A549 (cell line): Measurements from ENCODE around the gene PSAT1. TPM values are rescaled to one million over a fixed set of nuclear protein-coding genes. Genes with fewer than 3 reads are reported as not detected.

ENCODE experiments used
- ATAC-seq, 2 experiments: fragments of 200-7000 bp in 1 of 2; fragments of >200 bp in 1 of 2; cut with Nextera tagmentation in 1 of 2; cut with Tn5 transposase in 1 of 2; 3 replicates each; pipeline versions ENCODE4 v1.8.0 to v1.9.1; 2018 to 2020; ENCODE audit warnings: mild to moderate bottlenecking in 1 of 2, moderate library complexity in 1 of 2
- CTCF ChIA-PET: fragments of 300-600 bp; sonication (Branson Sonifier 250); formaldehyde crosslinking; extraction: SDS; loops from one replicate; lab custom pipeline; 2021; ENCODE audit warnings: antibody characterized with exemption, inconsistent platforms; lab: Yijun Ruan, JAX
- POLR2A ChIA-PET: fragments of 350-600 bp; formaldehyde crosslinking; extraction: SDS; loops from one replicate; lab custom pipeline; 2021; ENCODE audit warnings: antibody characterized with exemption, inconsistent platforms; lab: Yijun Ruan, JAX
- DNase-seq, 2 experiments: peaks; one replicate each; pipeline versions ENCODE4 v3.0.0 to v3.0.0-alpha.2; 2011 to 2016; ENCODE audit warnings: low read depth in 1 of 2, low spot score in 1 of 2
- FAIRE-seq: peaks from 2 replicates; lab custom pipeline; 2011; peaks lifted over from hg19 to GRCh38; lab: Jason Lieb, UNC
- H3K27ac ChIP-seq, 2 experiments: fragments of >200 bp; sonication (Bioruptor Twin); formaldehyde crosslinking; 3 replicates each; pipeline ENCODE4 v1.5.1; 2016 to 2017
- H3K4me1 ChIP-seq: fragments of >200 bp; sonication (Bioruptor Twin); formaldehyde crosslinking; 3 replicates; pipeline ENCODE4 v1.6.1; 2016
- H3K4me2 ChIP-seq: fragments of >200 bp; sonication (Bioruptor Twin); formaldehyde crosslinking; 3 replicates; pipeline ENCODE4 v1.6.1; 2016
- H3K4me3 ChIP-seq: fragments of >200 bp; sonication (Bioruptor Twin); formaldehyde crosslinking; 3 replicates; pipeline ENCODE4 v1.5.1; 2016
- H3K9me3 ChIP-seq: fragments of >200 bp; sonication (Bioruptor Twin); formaldehyde crosslinking; 3 replicates; pipeline ENCODE4 v1.6.1; 2016
- BHLHE40 ChIP-seq: IDR thresholded peaks from 2 replicates; pipeline ENCODE4 v1.6.1; 2012; ENCODE audit warnings: low read depth, low read length, inconsistent platforms
- CHD2 ChIP-seq: fragments of 150-350 bp; IDR thresholded peaks from 2 replicates; pipeline ENCODE4 v1.6.1; 2014; ENCODE audit warnings: low read length; ENCODE audit not compliant: partially characterized antibody
- EHF ChIP-seq: fragments of 250-450 bp; sonication (Bioruptor Pico); IDR thresholded peaks from 2 replicates; pipeline ENCODE4 v1.5.0; 2020; ENCODE audit warnings: mild to moderate bottlenecking
- EHMT2 ChIP-seq: fragments of 200-600 bp; sonication (generic); IDR thresholded peaks from 2 replicates; pipeline ENCODE4 v1.6.1; 2016; ENCODE audit warnings: antibody characterized with exemption, low read depth, mild to moderate bottlenecking, moderate library complexity
- ESRRA ChIP-seq: fragments of 150-350 bp; IDR thresholded peaks from 2 replicates; pipeline ENCODE4 v1.6.1; 2014; ENCODE audit warnings: mild to moderate bottlenecking, low read length, borderline replicate concordance
- FOSL2 ChIP-seq, 2 experiments: fragments of 450-650 bp in 1 of 2; fragments of >200 bp in 1 of 2; sonication (Bioruptor Twin) in 1 of 2; formaldehyde crosslinking; IDR thresholded peaks; 2 replicates each; pipeline versions ENCODE4 v1.5.0 to v1.6.1; 2016 to 2020; ENCODE audit warnings: mild to moderate bottlenecking in 1 of 2, moderate library complexity in 1 of 2
- HEYL ChIP-seq: fragments of 250-450 bp; sonication (Bioruptor Pico); IDR thresholded peaks from 2 replicates; pipeline ENCODE4 v1.8.0; 2021; ENCODE audit warnings: mild to moderate bottlenecking, moderate library complexity
- HOXA7 ChIP-seq: fragments of 250-450 bp; sonication (Bioruptor Pico); IDR thresholded peaks from 2 replicates; pipeline ENCODE4 v1.5.0; 2020; ENCODE audit warnings: mild to moderate bottlenecking, moderate library complexity
- HOXB5 ChIP-seq: fragments of 250-450 bp; sonication (Bioruptor Pico); IDR thresholded peaks from 2 replicates; pipeline ENCODE4 v1.5.0; 2020; ENCODE audit warnings: mild to moderate bottlenecking, moderate library complexity
- JUN ChIP-seq, 2 experiments: fragments of >200 bp; sonication (Bioruptor Twin); formaldehyde crosslinking; IDR thresholded peaks; 2 replicates in 1 of 2; 3 replicates in 1 of 2; pipeline ENCODE4 v1.6.1; 2016 to 2017
- KDM1A ChIP-seq: fragments of 200-600 bp; sonication (generic); IDR thresholded peaks from 2 replicates; pipeline ENCODE4 v1.6.1; 2016; ENCODE audit warnings: low read depth, mild to moderate bottlenecking
- MAFK ChIP-seq: fragments of 450-650 bp; IDR thresholded peaks from 2 replicates; pipeline ENCODE4 v1.6.1; 2014; ENCODE audit not compliant: partially characterized antibody
- NFE2L2 ChIP-seq: fragments of 150-350 bp; conservative IDR thresholded peaks from 2 replicates; pipeline ENCODE4 v1.6.1; 2014; ENCODE audit warnings: low read length
- NPAS2 ChIP-seq: fragments of 250-450 bp; sonication (Bioruptor Pico); IDR thresholded peaks from 2 replicates; pipeline ENCODE4 v1.8.0; 2022; ENCODE audit warnings: mild to moderate bottlenecking, moderate library complexity, borderline replicate concordance
- PHF8 ChIP-seq: fragments of 200-600 bp; sonication (generic); IDR thresholded peaks from 2 replicates; pipeline ENCODE4 v1.6.1; 2016; ENCODE audit warnings: low read depth, mild to moderate bottlenecking, antibody characterized with exemption, moderate library complexity, borderline replicate concordance
- POLR2AphosphoS2 ChIP-seq: conservative IDR thresholded peaks from 2 replicates; pipeline ENCODE4 v1.6.1; 2012; ENCODE audit warnings: low read length, improper control_type of control experiment, inconsistent platforms
- RARB ChIP-seq: fragments of 250-450 bp; sonication (Bioruptor Pico); IDR thresholded peaks from 2 replicates; pipeline ENCODE4 v1.8.0; 2021; ENCODE audit warnings: mild to moderate bottlenecking, moderate library complexity
- SREBF2 ChIP-seq: fragments of 450-650 bp; IDR thresholded peaks from 2 replicates; pipeline ENCODE4 v1.6.1; 2014; ENCODE audit warnings: mild to moderate bottlenecking, moderate library complexity
- TFCP2L1 ChIP-seq: fragments of 250-450 bp; sonication (Bioruptor Pico); IDR thresholded peaks from 2 replicates; pipeline ENCODE4 v1.5.0; 2021; ENCODE audit warnings: mild to moderate bottlenecking
- ZC3H11A ChIP-seq: fragments of 450-650 bp; IDR thresholded peaks from 2 replicates; pipeline ENCODE4 v1.6.1; 2014; ENCODE audit warnings: antibody characterized with exemption, mild to moderate bottlenecking
- ZFP36 ChIP-seq: fragments of 450-650 bp; IDR thresholded peaks from 2 replicates; pipeline ENCODE4 v1.6.1; 2014; ENCODE audit warnings: borderline replicate concordance; ENCODE audit not compliant: partially characterized antibody
- ZSCAN20 ChIP-seq: fragments of 250-450 bp; sonication (Bioruptor Pico); IDR thresholded peaks from 2 replicates; pipeline ENCODE4 v1.8.0; 2022; ENCODE audit warnings: mild to moderate bottlenecking, moderate library complexity
- WGBS: methylation state at CpG from one replicate; pipeline ENCODE4 v1.1.6; 2017; ENCODE audit errors: missing lambda C conversion rate; 5-methylcytosine and 5-hydroxymethylcytosine counted together
- polyA plus RNA-seq, 4 experiments: library from polyadenylated mRNA; depleted of rRNA in 3 of 4; stranded (reverse); fragments of >200 nt; fragmentation: RNase III in 1 of 4; extraction: RNeasy Plus Mini Kit Qiagen cat#74134 plus additional on column Dnase treatment in 1 of 4; gene quantifications; 2 replicates in 3 of 4; 3 replicates in 1 of 4; pipeline ENCODE4 v1.2.3, GENCODE V29; 2011 to 2017
- TF ChIP-seq, protein P1 (sequence below): fragments of 200-600 bp; sonication (generic); IDR thresholded peaks from 2 replicates; pipeline ENCODE4 v1.6.1; 2016; ENCODE audit warnings: antibody characterized with exemption, mild to moderate bottlenecking, moderate library complexity

Gene PSAT1
- polyA plus RNA-seq, 2 of the 4 experiments (the other 2 are of a cell fraction): 200 to 529 TPM

GRCh38 chr9:78326564-78326963, 29.6 kb downstream of the PSAT1 start (continued):
- TF ChIP-seq HOXB5 (CRISPR knock-in tag): no peak

DNA sequence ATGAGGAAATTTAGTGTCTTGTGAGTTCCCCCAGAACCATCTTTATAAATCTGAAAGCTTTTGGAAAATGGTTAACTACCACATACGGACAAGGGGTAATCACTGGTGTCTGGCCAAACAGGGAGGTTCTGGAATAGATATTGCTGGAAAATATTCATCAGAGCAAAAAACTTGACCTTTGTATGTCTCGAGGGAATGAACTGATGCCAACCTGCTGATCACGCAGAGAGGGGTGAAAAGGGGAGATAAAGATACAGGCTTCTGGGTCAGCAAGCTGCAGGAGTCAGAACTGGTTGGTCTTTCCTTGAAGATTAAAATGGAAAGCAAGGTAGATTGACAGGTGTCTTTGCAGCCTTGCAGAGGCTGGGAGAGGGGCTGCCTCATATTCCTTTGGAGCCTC, 35.5 kb downstream of the PSAT1 start:
- POLR2A ChIA-PET: no interaction called here

DNA sequence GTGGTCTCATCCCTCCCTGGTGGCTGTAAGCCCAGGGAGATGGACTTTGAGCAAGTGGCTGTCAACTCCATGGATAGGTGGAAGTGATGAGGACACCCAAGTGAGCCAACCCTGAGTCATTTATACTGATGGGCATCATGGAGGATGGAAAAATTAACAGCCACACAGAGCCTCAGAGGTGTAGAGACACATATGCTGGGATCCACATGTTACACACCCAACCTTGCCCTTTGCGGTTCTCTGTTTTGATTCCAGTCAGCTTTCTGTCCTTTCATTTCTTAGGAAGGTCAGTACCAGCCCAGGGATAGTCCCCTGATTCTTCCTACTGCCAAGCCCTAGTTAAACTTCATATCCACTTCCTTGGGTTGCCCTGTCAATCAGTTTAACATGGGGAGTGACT, 51.9 kb downstream of the PSAT1 start:
- Histone ChIP-seq H3K27ac (no peak overlapping the region), H3K4me3 (no peak overlapping the region), H3K4me2 (no peak overlapping the region), H3K9me3 (no peaks in the 10 kb centered on the region), H3K4me1 (no peaks in the 10 kb centered on the region)
- no peak for DNase-seq
- WGBS: 95% methylated on average over 1 of the region's 1 CpG
- FAIRE-seq: no peak
- CTCF ChIA-PET: no interaction called here
- TF ChIP-seq ZSCAN20 (no peak), ESRRA (no peak)
- no peak for ATAC-seq
- POLR2A ChIA-PET: no interaction called here

More for the DNA sequence above, 35.5 kb downstream of the PSAT1 start:
- FAIRE-seq: no peak
- WGBS: 92% methylated on average over 3 of the region's 3 CpGs
- no peak; a peak in 1 of 6 replicates for ATAC-seq
- Histone ChIP-seq H3K4me3 (no peak overlapping the region), H3K9me3 (peaks cover 20% of the 10 kb centered on the region; the same call in 2 of the 3 replicates), H3K4me1 (no peaks in the 10 kb centered on the region), H3K27ac (no peak overlapping the region)
- DNase-seq: no peak
- CTCF ChIA-PET: no interaction called here
- TF ChIP-seq NPAS2 (CRISPR knock-in tag) (no peak), HOXA7 (no peak), EHMT2 (no peak), TFCP2L1 (CRISPR knock-in tag) (no peak)
- TF ChIP-seq, all 56 proteins: peak for 0
- no peak overlapping the region for H3K4me2 ChIP-seq

DNA sequence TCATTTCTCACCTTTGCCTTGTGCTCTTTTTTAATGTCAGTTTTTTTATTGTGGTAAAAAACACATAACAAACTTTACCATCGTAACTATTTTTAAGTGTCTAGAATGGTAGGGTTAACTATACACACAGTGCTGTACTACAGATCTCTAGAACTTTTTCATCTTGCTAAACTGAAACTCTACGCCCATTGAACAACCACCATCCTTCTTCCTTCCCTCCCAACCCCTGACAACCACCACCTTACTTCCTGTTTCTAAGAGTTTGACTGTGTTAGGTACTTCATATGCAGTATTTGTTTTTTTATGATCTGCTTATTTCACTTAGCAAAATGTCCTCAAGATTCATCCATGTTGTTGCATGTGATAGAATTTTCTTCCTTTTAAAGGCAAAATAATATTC, 54.9 kb downstream of the PSAT1 start:
- ChIA-PET CTCF (no interaction called here), POLR2A (no interaction called here)
- Histone ChIP-seq H3K9me3 (no peaks in the 10 kb centered on the region), H3K4me1 (no peaks in the 10 kb centered on the region), H3K27ac (no peak overlapping the region), H3K4me3 (no peak overlapping the region), H3K4me2 (no peak overlapping the region)
- TF ChIP-seq EHF (no peak), ZC3H11A (no peak), ZFP36 (no peak), RARB (CRISPR knock-in tag) (no peak), ESRRA (no peak), MAFK (no peak), POLR2AphosphoS2 (no peak), HOXB5 (CRISPR knock-in tag) (no peak)
- WGBS: 73% methylated on average over 2 of the region's 2 CpGs
- ATAC-seq (no peak), DNase-seq (no peak), FAIRE-seq (no peak)

DNA sequence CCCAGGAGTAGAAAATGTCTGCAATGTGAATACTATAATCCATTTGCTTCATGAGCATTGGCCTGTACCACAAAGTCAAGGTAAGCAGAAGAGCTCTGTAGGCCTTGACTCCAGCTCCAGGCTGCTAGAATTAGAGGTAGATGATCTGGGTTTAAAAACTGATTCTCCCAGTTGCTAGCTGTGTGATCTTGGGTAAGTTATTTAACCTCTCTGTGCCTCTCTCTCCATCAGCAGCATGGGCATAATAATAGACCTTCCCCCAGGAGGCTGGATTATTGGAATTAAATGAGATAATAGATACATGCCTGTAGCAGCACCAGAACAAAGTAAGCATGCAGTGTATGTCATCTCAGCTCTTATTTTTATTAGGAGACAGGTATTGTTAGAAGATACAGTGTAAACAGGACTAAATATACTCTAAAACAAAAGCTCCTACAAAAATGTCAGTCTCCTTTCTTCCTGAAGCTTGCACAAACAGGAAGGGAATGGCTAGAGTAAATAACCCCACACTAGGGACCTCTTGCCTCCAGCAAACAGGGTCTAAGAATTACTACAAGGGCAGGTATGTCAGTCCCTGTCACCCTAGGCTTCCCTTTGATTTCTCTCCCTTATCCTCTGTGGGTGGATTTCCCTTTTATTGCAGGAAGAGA, 57.5 kb downstream of the PSAT1 start:
- ATAC-seq: no peak
- DNase-seq: no peak
- Histone ChIP-seq H3K9me3 (no peaks in the 10 kb centered on the region), H3K27ac (no peak overlapping the region), H3K4me1 (no peaks in the 10 kb centered on the region), H3K4me2 (no peak overlapping the region), H3K4me3 (no peak overlapping the region)
- POLR2A ChIA-PET: no interaction called here
- TF ChIP-seq, protein P1, sequence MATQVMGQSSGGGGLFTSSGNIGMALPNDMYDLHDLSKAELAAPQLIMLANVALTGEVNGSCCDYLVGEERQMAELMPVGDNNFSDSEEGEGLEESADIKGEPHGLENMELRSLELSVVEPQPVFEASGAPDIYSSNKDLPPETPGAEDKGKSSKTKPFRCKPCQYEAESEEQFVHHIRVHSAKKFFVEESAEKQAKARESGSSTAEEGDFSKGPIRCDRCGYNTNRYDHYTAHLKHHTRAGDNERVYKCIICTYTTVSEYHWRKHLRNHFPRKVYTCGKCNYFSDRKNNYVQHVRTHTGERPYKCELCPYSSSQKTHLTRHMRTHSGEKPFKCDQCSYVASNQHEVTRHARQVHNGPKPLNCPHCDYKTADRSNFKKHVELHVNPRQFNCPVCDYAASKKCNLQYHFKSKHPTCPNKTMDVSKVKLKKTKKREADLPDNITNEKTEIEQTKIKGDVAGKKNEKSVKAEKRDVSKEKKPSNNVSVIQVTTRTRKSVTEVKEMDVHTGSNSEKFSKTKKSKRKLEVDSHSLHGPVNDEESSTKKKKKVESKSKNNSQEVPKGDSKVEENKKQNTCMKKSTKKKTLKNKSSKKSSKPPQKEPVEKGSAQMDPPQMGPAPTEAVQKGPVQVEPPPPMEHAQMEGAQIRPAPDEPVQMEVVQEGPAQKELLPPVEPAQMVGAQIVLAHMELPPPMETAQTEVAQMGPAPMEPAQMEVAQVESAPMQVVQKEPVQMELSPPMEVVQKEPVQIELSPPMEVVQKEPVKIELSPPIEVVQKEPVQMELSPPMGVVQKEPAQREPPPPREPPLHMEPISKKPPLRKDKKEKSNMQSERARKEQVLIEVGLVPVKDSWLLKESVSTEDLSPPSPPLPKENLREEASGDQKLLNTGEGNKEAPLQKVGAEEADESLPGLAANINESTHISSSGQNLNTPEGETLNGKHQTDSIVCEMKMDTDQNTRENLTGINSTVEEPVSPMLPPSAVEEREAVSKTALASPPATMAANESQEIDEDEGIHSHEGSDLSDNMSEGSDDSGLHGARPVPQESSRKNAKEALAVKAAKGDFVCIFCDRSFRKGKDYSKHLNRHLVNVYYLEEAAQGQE: no peak
- TF ChIP-seq JUN (IDR thresholded peaks at IDR 0.05) (no peak), SREBF2 (no peak), KDM1A (no peak), CHD2 (no peak), HOXA7 (no peak), BHLHE40 (no peak), NFE2L2 (no peak), PHF8 (no peak), ZSCAN20 (no peak), HEYL (CRISPR knock-in tag) (no peak), FOSL2 (IDR thresholded peaks at IDR 0.05) (no peak), FOSL2 (CRISPR knock-in tag; IDR thresholded peaks at IDR 0.05) (no peak)
- CTCF ChIA-PET: interaction anchor here (1.0 kb wide), 1 partner anchor 12 kb away, joined by 3 read pairs; no protein-coding TSS in a partner anchor
- no peak for FAIRE-seq
